Muscle of arm (tissue), 12 donors: ENCODE measurements around the gene MOBP. TPM values are rescaled to one million over a fixed set of nuclear protein-coding genes. Genes with fewer than 3 reads are reported as not detected.

Source experiments
- DNase-seq: peaks from one replicate; pipeline ENCODE4 v3.0.0-alpha.2; 2013
- polyA plus RNA-seq, 12 donors: library from polyadenylated mRNA; unstranded; fragments of 120-200 nt; gene quantifications; one replicate each; pipeline ENCODE4 v1.2.1, GENCODE V29; 2013; ENCODE audit not compliant: insufficient read length in 12 of 12

MOBP gene
- polyA plus RNA-seq, 12 donors, result 0.03 to 0.48 (median 0.14) TPM; not detected in 4

GRCh38 chr3:39497753-39498152, 30.3 kb downstream of the MOBP start:
- no peak for DNase-seq

- DNase-seq, result no peak
Observed at GRCh38 chr3:39499651-39500273, 32.3 kb downstream of the MOBP start.

GRCh38 chr3:39501059-39501458, 33.6 kb downstream of the MOBP start:
- no peak for DNase-seq

- DNase-seq, result no peak
Observed at GRCh38 chr3:39501968-39502837, 34.7 kb downstream of the MOBP start.

GRCh38 chr3:39502838-39503145, 35.3 kb downstream of the MOBP start:
- no peak for DNase-seq

- no peak for DNase-seq
Observed at GRCh38 chr3:39505866-39506742, 38.6 kb downstream of the MOBP start.

- no peak for DNase-seq
Observed at GRCh38 chr3:39506863-39507262, 39.4 kb downstream of the MOBP start.

GRCh38 chr3:39513791-39514369, 46.4 kb downstream of the MOBP start:
- DNase-seq, result no peak

- DNase-seq, result no peak
Observed at GRCh38 chr3:39515681-39516441, 48.4 kb downstream of the MOBP start.

- DNase-seq, result no peak
Observed at GRCh38 chr3:39519103-39519502, 51.6 kb downstream of the MOBP start.

GRCh38 chr3:39519554-39520288, 52.2 kb downstream of the MOBP start:
- DNase-seq, result no peak

GRCh38 chr3:39521456-39521855, 54.0 kb downstream of the MOBP start:
- no peak for DNase-seq

- DNase-seq, result no peak
Observed at GRCh38 chr3:39524107-39524506, 56.6 kb downstream of the MOBP start.

GRCh38 chr3:39528844-39529243, 61.4 kb downstream of the MOBP start:
- no peak for DNase-seq

GRCh38 chr3:39529577-39529976, 62.1 kb downstream of the MOBP start:
- no peak for DNase-seq

- no peak for DNase-seq
Observed at GRCh38 chr3:39531066-39531465, 63.6 kb downstream of the MOBP start.

- DNase-seq, result no peak
Observed at GRCh38 chr3:39531665-39532064, 64.2 kb downstream of the MOBP start.

GRCh38 chr3:39532777-39533176, 65.3 kb downstream of the MOBP start:
- DNase-seq, result no peak

- no peak for DNase-seq
Observed at GRCh38 chr3:39533226-39533625, 65.7 kb downstream of the MOBP start.

GRCh38 chr3:39540162-39540921, 72.9 kb downstream of the MOBP start:
- no peak for DNase-seq
